ENCODE results near the gene MRPL20.
"Not testable (repeated sequence)": the region's sequence is repeated elsewhere in the genome, so short reads cannot be mapped to it uniquely, and the experiment has no call there.

MRPL20 gene

GRCh38 chr1:1397839-1398523 lies 9.1 kb downstream of the MRPL20 start:
- DNase-seq (ENCODE audit: low read depth): no peak
- peak overlapping the region; percentile 98 for H3K4me3 ChIP-seq (ENCODE audit: low read depth, low read length)

DNA sequence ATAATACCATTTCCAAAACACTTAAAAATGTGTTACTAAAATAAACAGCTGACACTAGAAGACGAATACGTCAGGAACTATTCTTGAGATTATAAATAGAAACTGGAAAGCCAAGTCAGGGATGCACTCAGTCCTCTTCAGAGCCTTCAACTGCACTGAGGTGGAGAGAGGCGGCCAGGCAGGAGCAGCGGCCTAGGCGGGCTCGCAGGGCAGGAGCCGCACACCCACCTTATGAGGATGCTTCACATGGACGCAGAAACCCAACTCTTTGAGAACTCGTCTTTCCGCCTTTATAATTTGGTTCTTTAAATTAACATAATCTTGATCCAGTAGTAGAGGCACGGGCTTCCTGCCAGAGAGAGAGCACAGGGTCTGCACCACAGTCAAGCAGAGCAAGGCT lies 11.9 kb downstream of the MRPL20 start:
- no peak for DNase-seq (ENCODE audit: low read depth)
- H3K4me3 ChIP-seq (ENCODE audit: low read depth, low read length): no peak overlapping the region

DNA sequence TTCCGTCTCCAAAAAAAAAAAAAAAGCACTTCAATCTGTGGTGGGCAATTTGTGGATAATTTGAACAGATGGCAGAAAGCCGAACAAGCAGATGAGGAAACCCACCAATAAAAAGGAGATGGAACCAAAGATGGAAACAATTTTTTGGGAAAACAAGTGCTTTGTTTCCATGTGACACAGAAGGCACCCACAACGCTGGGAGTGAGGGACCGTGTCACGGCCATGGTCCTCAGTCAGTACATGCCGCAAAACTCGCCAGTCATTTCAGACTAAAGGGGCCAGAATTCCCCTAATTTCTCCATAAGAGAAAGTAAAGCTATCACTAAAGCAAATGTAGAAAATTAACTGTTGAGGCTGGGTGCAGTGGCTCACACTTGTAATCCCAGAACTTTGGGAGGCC lies 13.0 kb downstream of the MRPL20 start:
- H3K4me3 ChIP-seq (ENCODE audit: low read depth, low read length): no peak overlapping the region
- DNase-seq (ENCODE audit: low read depth): no peak

DNA sequence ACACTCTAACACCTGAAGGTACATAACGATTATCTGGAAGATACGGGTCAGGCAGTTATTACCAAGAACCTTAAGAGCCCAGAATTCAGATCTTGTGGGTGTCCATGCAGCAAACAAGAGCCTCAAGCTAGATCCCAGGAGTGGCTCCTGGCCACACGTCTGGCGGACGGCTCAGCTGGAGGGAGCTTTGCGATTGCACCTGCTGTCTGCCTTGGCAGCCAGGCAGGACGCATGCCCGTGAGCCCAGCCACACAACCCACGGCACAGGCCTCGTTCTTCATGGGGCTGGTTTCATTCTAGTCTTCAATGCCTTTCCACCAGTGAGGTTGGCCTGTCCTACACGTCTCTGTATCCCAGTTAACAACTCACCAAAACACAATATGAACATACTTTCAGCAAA lies 13.7 kb downstream of the MRPL20 start:
- H3K4me3 ChIP-seq (ENCODE audit: low read depth, low read length): no peak overlapping the region
- no peak for DNase-seq (ENCODE audit: low read depth)

DNA sequence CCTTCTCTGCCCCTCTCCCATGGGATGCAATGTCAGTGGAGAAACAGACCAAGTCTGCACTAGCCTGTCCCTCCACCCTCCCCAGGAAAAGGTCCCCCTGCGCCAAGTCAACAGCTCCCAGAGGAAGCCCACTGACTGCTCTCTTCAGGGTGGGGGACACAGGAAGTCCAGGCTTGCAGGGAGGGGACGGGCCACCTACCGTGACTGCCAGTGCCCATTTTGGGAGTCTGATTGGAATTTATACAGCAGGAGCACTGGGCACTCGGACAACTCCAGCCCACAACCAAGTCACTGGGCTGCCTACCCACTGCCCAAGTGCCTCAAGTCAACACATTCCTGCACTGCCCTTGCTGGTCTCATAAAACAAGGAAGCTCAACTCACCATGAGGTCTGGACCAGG lies 14.1 kb downstream of the MRPL20 start:
- DNase-seq (ENCODE audit: low read depth): no peak
- no peak overlapping the region for H3K4me3 ChIP-seq (ENCODE audit: low read depth, low read length)

DNA sequence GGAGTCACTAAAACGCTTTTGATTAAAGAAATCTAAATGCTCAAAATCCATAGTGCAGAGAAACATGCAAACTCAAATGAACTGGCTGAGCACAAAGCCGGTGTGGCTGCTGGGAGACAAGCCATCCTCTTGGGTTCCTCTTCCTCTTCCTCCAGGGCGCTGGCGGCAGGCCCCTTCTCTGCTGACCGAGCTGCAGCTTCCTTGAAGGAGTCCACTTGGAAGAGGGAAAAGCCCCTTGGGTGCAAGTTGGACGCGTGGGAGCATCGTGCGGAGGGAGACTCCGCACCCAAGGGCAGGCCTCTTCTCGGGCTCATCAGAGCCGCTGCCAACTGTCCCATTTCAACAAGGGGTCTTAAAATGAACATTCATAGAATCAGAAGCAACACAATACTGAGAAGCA lies 15.9 kb downstream of the MRPL20 start:
- no peak for DNase-seq (ENCODE audit: low read depth)
- H3K4me3 ChIP-seq (ENCODE audit: low read depth, low read length): no peak overlapping the region

GRCh38 chr1:1390675-1391074 lies 16.4 kb downstream of the MRPL20 start:
- DNase-seq (ENCODE audit: low read depth): no peak
- H3K4me3 ChIP-seq (ENCODE audit: low read depth, low read length): no peak overlapping the region

DNA sequence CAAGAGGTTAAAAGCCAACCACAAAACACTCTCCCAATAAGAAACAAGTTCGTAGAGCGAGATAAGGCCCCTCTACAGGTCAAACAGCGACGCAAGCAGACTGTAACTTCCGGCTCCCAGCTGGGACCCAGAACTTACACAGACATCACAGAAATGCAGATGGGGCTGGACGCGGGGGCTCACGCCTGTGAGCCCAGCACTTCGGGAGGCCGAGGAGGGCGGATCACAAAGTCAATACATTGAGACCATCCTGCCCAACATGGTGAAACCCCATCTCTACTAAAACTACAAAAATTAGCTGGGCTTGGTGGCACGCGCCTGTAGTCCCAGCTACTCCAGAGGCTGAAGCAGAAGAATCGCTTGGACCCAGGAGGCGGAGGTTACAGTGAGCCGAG lies 19.0 kb downstream of the MRPL20 start:
- no peak overlapping the region for H3K4me3 ChIP-seq (ENCODE audit: low read depth, low read length)
- no peak for DNase-seq (ENCODE audit: low read depth)

GRCh38 chr1:1387098-1388077 lies 19.7 kb downstream of the MRPL20 start:
- H3K4me3 ChIP-seq (ENCODE audit: low read depth, low read length): no peak overlapping the region
- DNase-seq (ENCODE audit: low read depth): no peak

DNA sequence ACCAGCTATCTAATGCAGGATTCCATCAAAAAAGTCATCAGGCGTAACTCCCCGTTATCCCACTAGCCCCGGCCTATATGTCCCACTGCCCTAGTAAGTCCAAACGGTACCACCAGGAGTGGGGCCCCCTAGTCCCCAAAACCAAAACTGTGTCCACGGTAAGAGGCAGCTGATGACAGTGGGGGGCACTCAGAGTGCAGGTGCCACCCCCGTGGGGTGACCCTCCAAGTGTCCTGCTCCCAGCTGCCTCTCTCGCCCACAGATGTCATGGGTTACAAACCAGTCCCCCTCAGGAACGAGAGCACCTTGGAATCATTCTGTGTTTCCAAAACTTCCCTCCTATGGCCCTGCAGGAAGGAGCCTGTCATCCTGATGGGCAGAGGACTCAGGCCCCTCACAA lies 21.2 kb downstream of the MRPL20 start:
- no peak for DNase-seq (ENCODE audit: low read depth)
- no peak overlapping the region for H3K4me3 ChIP-seq (ENCODE audit: low read depth, low read length)

DNA sequence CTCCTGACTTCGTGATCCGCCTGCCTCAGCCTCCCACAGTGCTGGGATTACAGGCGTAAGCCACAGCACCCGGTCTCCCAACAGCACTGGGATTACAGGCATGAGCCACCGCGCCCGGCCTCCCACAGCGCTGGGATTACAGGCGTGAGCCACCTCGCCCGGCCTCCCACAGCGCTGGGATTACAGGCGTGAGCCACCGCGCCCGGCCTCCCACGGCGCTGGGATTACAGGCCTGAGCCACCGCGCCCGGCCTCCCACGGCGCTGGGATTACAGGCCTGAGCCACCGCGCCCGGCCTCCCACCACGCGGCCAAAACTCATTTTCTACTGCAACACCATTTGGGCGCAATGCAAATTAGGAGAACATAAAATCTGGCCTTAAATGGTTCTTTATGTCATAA lies 21.8 kb downstream of the MRPL20 start:
- H3K4me3 ChIP-seq (ENCODE audit: low read depth, low read length): not testable (repeated sequence)

GRCh38 chr1:1381294-1381693 lies 25.8 kb downstream of the MRPL20 start:
- no peak for DNase-seq (ENCODE audit: low read depth)
- H3K4me3 ChIP-seq (ENCODE audit: low read depth, low read length): no peak overlapping the region

More for the DNA sequence above, 21.8 kb downstream of the MRPL20 start:
- DNase-seq (ENCODE audit: low read depth): not testable (repeated sequence)

DNA sequence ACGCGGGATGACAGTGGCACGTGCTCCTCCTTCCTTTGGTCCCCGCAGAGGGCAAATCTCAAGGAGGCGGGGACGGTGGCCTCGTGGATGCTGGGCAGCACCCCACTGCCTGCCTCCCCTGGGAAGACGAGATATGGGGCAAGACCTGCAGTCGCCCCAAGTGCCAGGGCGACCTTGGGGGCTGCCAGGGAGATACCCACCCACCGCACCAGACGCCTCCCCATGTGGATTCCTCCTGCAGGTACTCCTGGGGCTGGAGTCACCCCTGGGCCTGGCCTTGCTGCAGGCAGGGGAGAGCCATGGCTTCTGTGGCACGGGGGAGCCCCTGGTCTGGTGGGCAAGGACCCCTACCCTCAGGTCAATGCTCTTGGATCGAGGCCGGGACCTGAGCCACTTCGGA lies 26.2 kb downstream of the MRPL20 start:
- DNase-seq (ENCODE audit: low read depth): no peak
- no peak overlapping the region for H3K4me3 ChIP-seq (ENCODE audit: low read depth, low read length)

- DNase-seq (ENCODE audit: low read depth): no peak
- no peak overlapping the region for H3K4me3 ChIP-seq (ENCODE audit: low read depth, low read length)
Measured at GRCh38 chr1:1377540-1378205, 29.4 kb downstream of the MRPL20 start.

DNA sequence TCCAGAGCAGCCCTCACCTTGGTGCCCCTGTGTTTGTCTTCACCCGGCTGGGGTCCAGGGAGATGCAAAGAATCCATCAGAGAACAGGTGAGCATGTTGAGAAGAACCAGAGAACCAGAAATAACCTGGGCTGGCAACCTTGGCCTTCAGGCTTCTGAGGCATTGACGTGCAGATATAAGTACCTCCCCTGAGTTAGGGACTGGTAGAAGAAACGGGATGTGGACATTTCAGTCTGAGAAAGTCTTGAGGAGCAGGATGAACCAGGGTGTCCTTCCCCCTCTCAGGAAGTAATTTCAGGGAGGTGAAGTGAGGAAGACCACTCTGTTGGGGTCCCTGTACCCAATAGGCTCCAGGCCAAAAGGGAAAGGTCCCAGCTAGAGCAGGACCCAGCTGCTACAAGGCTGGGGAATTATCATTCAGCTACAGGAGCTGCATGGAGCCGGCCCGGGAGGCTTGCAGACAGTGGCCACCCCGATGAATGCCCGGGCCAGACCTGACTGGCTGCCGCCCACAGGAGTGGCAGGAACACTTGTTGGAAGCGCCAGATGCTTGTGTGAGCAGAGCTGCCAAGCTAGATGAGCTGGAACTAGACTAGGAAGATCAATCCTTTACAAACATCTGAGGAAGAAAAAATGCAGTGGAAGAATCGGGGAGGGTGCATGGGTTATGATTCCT lies 30.4 kb downstream of the MRPL20 start:
- DNase-seq (ENCODE audit: low read depth): no peak
- H3K4me3 ChIP-seq (ENCODE audit: low read depth, low read length): no peak overlapping the region

DNA sequence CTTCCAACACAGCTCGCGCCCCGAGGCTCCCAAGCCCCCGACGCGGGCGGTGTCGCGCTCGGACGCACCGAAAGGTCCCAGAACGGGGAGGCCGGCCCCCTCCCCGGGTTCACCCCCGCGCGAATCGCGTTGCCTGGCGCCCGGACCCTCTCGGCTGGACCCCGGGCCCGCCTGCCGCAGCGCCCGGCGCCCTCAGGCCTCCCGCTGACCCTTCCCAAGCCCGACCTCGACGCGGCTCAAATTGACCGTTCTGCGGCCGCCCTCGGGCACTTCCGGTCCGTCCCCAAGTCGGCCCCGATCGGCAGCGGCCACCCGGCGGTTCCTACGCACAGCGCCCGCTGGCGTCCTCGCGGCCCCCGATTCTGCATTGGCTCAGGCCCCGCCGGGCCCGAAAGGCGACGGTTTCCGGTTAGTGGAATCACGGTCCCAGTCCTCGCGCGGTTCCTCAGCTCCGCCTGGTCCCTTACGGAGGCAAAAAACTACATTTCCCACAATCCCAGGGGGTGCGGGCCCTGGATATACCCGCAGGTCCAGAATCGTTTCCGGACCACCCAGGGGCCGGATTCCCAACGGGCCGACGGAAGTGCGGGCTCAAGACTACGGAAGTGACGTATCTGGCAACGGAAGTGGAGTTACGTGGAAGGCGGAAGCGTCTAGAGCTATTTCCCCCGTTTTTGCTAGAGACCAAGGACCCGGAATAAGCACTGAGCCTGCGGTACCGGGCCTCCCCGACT lies 32.0 kb downstream of the MRPL20 start, which contains the start of gene AURKAIP1:
TSS of gene AURKAIP1 (minus strand) at position 279 of the 734 bp plus-strand sequence. CDS start 451 bp downstream, outside the sequence.
- peak within 1 kb of the TSS; percentile 94 for H3K4me3 ChIP-seq (ENCODE audit: low read depth, low read length)
- peak; percentile 99 for DNase-seq (ENCODE audit: low read depth)

- H3K4me3 ChIP-seq (ENCODE audit: low read depth, low read length): peak overlapping the region; percentile 94
- no peak for DNase-seq (ENCODE audit: low read depth)
Measured at GRCh38 chr1:1374589-1374928, 32.5 kb downstream of the MRPL20 start.

GRCh38 chr1:1373815-1374588 lies 33.1 kb downstream of the MRPL20 start:
- peak overlapping the region; percentile 94 for H3K4me3 ChIP-seq (ENCODE audit: low read depth, low read length)
- no peak for DNase-seq (ENCODE audit: low read depth)

Data from skeletal muscle cell (primary cell).